GM21447 (cell line): ENCODE results near the gene DOK7.
"Not testable (repeated sequence)": the region's sequence is repeated elsewhere in the genome, so short reads cannot be mapped to it uniquely, and the experiment has no call there.

Experiments
- ATAC-seq: cut with Tn5 transposase; IDR thresholded peaks from one replicate; pipeline ENCODE4 v1.9.1; 2021; ENCODE audit not compliant: unreplicated experiment

DOK7 gene

GRCh38 chr4:3442460-3442958 lies 20.6 kb upstream of the DOK7 start:
- ATAC-seq: no peak

- no peak for ATAC-seq
Observed at GRCh38 chr4:3442959-3443749, 20.0 kb upstream of the DOK7 start.

- no peak for ATAC-seq
Observed at GRCh38 chr4:3443750-3444309, 19.3 kb upstream of the DOK7 start.

- ATAC-seq: no peak
Observed at GRCh38 chr4:3444351-3445110, 18.6 kb upstream of the DOK7 start.

GRCh38 chr4:3445111-3445820 lies 17.8 kb upstream of the DOK7 start:
- no peak for ATAC-seq

- ATAC-seq: no peak
Observed at GRCh38 chr4:3445829-3446545, 17.1 kb upstream of the DOK7 start.

- no peak for ATAC-seq
Observed at GRCh38 chr4:3446631-3447320, 16.3 kb upstream of the DOK7 start.

GRCh38 chr4:3447431-3448395 lies 15.4 kb upstream of the DOK7 start:
- ATAC-seq: no peak

- no peak for ATAC-seq
Observed at GRCh38 chr4:3449047-3449573, 14.0 kb upstream of the DOK7 start.

GRCh38 chr4:3449574-3450534 lies 13.3 kb upstream of the DOK7 start:
- no peak for ATAC-seq

- ATAC-seq: no peak
Observed at GRCh38 chr4:3450643-3451042, 12.5 kb upstream of the DOK7 start.

GRCh38 chr4:3451956-3452355 lies 11.2 kb upstream of the DOK7 start:
- ATAC-seq: no peak

- ATAC-seq: no peak
Observed at GRCh38 chr4:3452376-3452775, 10.7 kb upstream of the DOK7 start.

- ATAC-seq: not testable (repeated sequence)
Observed at GRCh38 chr4:3455596-3455995, 7.5 kb upstream of the DOK7 start.

GRCh38 chr4:3458371-3458770 lies 4.7 kb upstream of the DOK7 start:
- no peak for ATAC-seq

- not testable (repeated sequence) for ATAC-seq
Observed at GRCh38 chr4:3459156-3459555, 4.0 kb upstream of the DOK7 start.

GRCh38 chr4:3460926-3461325 lies 2.2 kb upstream of the DOK7 start:
- no peak for ATAC-seq
